Right atrium auricular region (tissue), 2 donors: ENCODE data around the gene AARSD1. TPM values are rescaled to one million over a fixed set of nuclear protein-coding genes. Genes with fewer than 3 reads are reported as not detected.
"Not testable (repeated sequence)": the region's sequence is repeated elsewhere in the genome, so short reads cannot be mapped to it uniquely, and the experiment has no call there.

ENCODE experiments used
- DNase-seq: peaks from one replicate; pipeline ENCODE4 v3.0.0-alpha.2; 2019; ENCODE audit warnings: low spot score
- H3K27ac ChIP-seq, 2 donors: fragments of 200-600 bp; sonication (generic); 1 replicate in 1 of 2; 2 replicates in 1 of 2; pipeline ENCODE4 v1.5.1; 2016 to 2019
- H3K27me3 ChIP-seq, 2 donors: fragments of 200-600 bp; sonication (generic); one replicate each; pipeline versions ENCODE4 v1.5.1 to v1.6.0; 2017 to 2019
- H3K36me3 ChIP-seq: fragments of 200-600 bp; sonication (generic); one replicate; pipeline ENCODE4 v1.5.1; 2016
- H3K4me1 ChIP-seq, 2 donors: fragments of 200-600 bp; sonication (generic); one replicate each; pipeline versions ENCODE4 v1.5.1 to v1.6.0; 2017 to 2019
- H3K4me3 ChIP-seq, 2 donors: fragments of 200-600 bp; sonication (generic); 1 replicate in 1 of 2; 2 replicates in 1 of 2; pipeline ENCODE4 v1.5.1; 2017 to 2019; ENCODE audit warnings: mild to moderate bottlenecking in 1 of 2, moderate library complexity in 1 of 2
- H3K9me3 ChIP-seq, 2 donors: fragments of 200-600 bp; sonication (generic); one replicate each; pipeline ENCODE4 v1.5.1; 2019
- total RNA-seq, 2 donors: library from RNA; depleted of rRNA; stranded (reverse); fragments of >200 nt; gene quantifications; one replicate each; pipeline ENCODE4 v1.1.0, GENCODE V29; 2016
- TF ChIP-seq, protein P1 (sequence below), 2 donors: fragments of 200-600 bp; sonication (generic); IDR thresholded peaks; one replicate each; pipeline ENCODE4 v1.5.1; 2019; ENCODE audit warnings: antibody characterized with exemption in 2 of 2

The AARSD1 gene
- total RNA-seq, 2 donors from 2014 or later: 17.8 to 24.6 TPM

DNA sequence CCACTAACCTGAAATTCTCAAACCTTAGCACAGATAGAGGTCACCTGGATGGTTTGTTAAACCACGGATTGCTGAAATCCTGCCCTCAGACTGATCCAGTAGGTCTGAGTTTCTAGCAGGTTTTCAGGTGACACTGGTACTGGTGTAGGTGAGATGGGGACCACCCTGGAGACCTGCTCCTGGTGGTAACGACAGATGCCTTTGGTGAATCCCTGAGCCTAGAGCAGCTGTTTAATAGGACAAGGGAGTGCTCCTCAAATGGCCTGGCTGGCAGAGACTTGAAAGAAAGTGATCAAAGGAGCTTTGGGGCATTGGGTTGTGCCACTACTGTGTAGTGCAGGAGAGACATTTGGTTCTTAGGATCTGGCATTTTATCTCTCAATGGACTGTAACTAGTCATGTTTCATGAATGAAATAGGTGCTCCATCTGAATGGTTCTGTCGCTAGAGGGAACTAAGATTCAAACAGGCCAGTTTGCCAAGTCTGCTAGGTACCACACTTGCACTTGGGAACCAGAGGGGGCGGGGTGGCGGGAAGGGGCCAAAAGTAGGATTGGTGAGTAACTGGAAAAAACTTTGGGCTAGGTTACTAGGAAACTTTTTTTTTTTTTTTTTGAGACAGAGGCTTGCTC, 39.4 kb upstream of the AARSD1 start:
- Histone ChIP-seq H3K4me1 (peaks cover 0 to 37% of the 10 kb centered on the region in 2 donors), H3K27ac (no peak overlapping the region), H3K27me3 (no peaks in the 10 kb centered on the region), H3K9me3 (no peaks in the 10 kb centered on the region), H3K36me3 (peaks cover 45% of the 10 kb centered on the region), H3K4me3 (no peak overlapping the region)
- TF ChIP-seq, protein P1, sequence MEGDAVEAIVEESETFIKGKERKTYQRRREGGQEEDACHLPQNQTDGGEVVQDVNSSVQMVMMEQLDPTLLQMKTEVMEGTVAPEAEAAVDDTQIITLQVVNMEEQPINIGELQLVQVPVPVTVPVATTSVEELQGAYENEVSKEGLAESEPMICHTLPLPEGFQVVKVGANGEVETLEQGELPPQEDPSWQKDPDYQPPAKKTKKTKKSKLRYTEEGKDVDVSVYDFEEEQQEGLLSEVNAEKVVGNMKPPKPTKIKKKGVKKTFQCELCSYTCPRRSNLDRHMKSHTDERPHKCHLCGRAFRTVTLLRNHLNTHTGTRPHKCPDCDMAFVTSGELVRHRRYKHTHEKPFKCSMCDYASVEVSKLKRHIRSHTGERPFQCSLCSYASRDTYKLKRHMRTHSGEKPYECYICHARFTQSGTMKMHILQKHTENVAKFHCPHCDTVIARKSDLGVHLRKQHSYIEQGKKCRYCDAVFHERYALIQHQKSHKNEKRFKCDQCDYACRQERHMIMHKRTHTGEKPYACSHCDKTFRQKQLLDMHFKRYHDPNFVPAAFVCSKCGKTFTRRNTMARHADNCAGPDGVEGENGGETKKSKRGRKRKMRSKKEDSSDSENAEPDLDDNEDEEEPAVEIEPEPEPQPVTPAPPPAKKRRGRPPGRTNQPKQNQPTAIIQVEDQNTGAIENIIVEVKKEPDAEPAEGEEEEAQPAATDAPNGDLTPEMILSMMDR (IDR thresholded peaks at IDR 0.05): no peak
- no peak for DNase-seq

DNA sequence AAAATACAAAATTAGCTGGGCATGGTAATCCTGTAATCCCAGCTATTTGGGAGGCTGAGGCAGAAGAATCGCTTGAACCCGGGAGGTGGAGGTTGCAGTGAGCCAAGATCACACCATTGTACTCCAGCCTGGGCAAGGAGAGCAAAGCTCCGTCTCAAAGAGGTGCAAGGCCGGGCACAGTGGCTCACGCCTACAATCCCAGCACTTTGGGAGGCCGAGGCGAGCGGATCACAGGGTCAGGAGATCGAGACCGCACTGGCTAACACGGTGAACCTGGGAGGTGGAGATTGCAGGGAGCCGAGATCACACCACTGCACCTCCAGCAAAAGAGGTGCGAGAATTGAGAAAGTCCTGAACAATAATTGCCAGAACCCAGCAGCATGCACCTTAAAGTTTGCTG, 36.6 kb upstream of the AARSD1 start:
- not testable (repeated sequence) for H3K4me3 ChIP-seq, H3K27me3 ChIP-seq, H3K9me3 ChIP-seq, H3K27ac ChIP-seq, DNase-seq
- H3K4me1 ChIP-seq: peaks cover 0 to 38% of the 10 kb centered on the region in 2 donors
- peaks cover 45% of the 10 kb centered on the region for H3K36me3 ChIP-seq

DNA sequence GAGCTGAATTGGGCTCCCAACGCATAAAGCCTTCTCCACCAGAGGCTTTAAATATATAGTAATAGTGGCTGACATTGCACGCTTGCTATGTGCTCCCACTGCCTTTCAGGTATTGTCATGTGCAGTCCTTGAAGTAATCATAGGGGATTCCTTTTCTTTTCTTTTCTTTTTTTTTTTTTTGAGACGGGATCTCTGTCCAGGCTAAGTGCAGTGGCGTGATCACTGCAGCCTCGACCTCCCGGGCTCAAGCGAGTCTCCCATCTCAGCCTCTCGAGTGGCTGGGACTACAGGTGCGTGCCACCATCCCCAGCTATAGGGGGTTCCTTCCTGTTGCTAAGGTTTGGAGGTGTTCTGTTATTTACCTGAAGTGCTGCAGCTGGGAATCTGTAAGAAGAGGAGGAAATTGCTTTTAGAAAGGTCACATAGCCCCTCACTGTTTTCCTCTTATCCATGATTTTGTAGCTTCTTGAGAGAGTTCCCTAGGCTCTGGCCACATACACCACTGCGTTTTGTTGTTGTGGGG, 34.8 kb upstream of the AARSD1 start:
- no peaks in the 10 kb centered on the region for H3K9me3 ChIP-seq
- peak overlapping the region; percentile 73 to 76 for H3K4me3 ChIP-seq
- peaks cover 45% of the 10 kb centered on the region for H3K36me3 ChIP-seq
- peak overlapping the region; percentile 87 to 93 for H3K27ac ChIP-seq
- DNase-seq: no peak
- no peaks in the 10 kb centered on the region for H3K27me3 ChIP-seq
- TF ChIP-seq, protein P1 (IDR thresholded peaks at IDR 0.05): no peak
- peaks cover 0 to 38% of the 10 kb centered on the region in 2 donors for H3K4me1 ChIP-seq

DNA sequence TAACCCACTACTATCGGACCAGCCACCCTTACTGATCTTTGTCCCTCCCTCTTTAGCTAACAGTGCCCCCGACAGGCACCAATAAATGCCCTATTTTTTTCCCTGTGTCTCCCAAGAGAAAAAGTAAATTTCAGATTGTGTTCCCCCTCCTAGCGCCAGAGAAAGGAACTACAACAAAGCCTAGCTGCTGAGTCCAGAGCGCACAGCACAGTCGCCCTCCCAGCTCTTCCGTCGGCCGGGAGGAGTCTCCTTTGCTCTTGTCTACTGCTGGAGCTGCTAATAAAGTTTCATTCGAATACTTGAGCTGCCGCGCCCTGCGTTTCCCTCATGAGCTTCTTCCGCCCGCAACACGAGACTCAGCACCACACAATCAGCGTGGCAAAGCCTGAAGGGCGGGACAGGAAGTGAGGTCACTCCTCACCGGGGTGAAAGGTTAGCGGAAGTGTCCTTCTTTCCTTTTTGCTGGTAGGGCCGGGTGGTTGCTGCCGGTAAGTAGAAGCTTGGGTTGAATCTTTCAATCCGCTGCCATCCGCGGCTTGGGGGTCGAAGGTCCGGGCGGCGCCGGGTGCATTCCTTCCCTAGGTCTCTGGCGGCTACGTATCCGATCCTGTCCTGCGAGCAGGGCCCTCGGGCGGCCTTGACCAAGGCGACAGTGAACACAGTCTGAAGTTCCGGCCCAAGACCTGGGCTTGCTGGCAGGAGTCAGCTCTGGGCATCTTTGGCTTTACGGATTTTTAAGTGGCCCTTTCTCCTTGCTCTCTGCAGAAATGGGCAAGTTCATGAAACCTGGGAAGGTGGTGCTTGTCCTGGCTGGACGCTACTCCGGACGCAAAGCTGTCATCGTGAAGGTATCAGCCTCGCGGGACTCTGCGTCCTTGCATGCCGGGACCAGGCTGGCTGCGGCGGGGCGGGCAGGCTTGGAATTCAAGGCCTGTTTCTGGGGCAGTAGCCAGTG, 34.0 kb upstream of the AARSD1 start, which contains the start of gene RPL27:
Gene RPL27 (plus strand): TSS at position 436 of the 955 bp plus-strand sequence. CDS start 332 bp downstream, at position 768.
- no peaks in the 10 kb centered on the region for H3K9me3 ChIP-seq
- H3K27ac ChIP-seq: peak within 1 kb of the TSS; percentile 87 to 93
- H3K36me3 ChIP-seq: peaks cover 38% of the 10 kb centered on the region
- H3K27me3 ChIP-seq: no peaks in the 10 kb centered on the region
- peaks cover 0 to 38% of the 10 kb centered on the region in 2 donors for H3K4me1 ChIP-seq
- peak within 1 kb of the TSS; percentile 73 to 76 for H3K4me3 ChIP-seq
- DNase-seq: peak; percentile 100
- TF ChIP-seq, protein P1 (IDR thresholded peaks at IDR 0.05): peak; percentile 92 to 95

DNA sequence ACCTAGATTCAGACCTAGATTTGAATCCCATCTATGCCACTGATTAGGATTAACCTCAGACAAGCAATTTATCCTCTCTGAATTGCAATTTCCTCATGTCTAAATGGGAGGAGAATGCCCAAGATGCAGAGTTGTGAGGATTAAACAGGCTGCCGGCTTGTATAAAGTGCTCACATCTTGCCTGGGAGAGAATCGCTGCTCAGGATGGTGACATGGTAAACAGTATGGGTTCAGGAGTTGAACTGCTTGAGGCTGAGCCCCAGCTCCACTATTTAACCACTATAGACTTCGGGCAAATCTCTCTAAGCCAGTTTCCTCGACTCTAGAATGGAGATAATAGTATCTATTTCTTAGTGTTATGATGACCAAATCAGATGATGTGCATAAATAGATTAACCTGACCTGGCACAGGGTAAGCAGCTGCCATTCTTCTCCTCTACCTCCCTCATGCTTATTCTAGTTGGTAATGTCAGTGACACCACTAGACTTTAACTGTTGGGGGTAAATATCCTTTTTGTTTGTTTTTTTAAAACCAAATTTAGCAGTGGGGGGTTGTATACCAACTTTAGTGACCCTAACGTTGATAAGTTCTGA, 33.2 kb upstream of the AARSD1 start:
- H3K36me3 ChIP-seq: peaks cover 36% of the 10 kb centered on the region

DNA sequence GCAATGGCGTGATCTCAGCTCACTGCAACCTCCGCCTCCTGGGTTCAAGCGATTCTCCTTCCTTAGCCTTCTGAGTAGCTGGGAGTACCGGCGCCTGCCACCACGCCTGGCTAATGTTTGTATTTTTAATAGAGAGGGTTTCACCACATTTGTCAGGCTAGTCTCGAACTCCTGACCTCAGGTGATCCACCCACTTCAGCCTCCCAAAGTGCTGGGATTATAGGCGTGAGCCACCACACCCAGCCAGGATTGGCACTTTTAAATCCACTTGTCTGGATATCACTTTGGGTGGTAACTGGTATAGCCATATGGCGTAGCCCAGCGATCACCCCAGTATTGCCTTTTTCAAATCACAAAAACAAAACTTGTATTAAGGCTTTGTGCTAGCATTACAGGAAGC, 29.7 kb upstream of the AARSD1 start:
- H3K27ac ChIP-seq, DNase-seq, H3K27me3 ChIP-seq, H3K9me3 ChIP-seq, H3K4me3 ChIP-seq: not testable (repeated sequence)
- Histone ChIP-seq H3K4me1 (peaks cover 0 to 12% of the 10 kb centered on the region in 2 donors), H3K36me3 (peaks cover 34% of the 10 kb centered on the region)

More for the DNA sequence above, 33.2 kb upstream of the AARSD1 start:
- Histone ChIP-seq H3K4me3 (peak overlapping the region; percentile 13 to 73), H3K9me3 (no peaks in the 10 kb centered on the region), H3K27me3 (no peaks in the 10 kb centered on the region), H3K4me1 (peaks cover 0 to 38% of the 10 kb centered on the region in 2 donors), H3K27ac (peak overlapping the region; percentile 81 to 93)
- no peak for DNase-seq
- TF ChIP-seq, protein P1 (IDR thresholded peaks at IDR 0.05): no peak
